MG63 (cell line): ENCODE data around the gene PLCH1. TPM values are rescaled to one million over a fixed set of nuclear protein-coding genes. Genes with fewer than 3 reads are reported as not detected.

ENCODE experiments used
- DNase-seq: peaks from one replicate; pipeline ENCODE4 v3.0.0-alpha.2; 2020
- H3K27me3 ChIP-seq: fragments of 250-450 bp; sonication (Bioruptor Pico); 2 replicates; pipeline ENCODE4 v1.5.1; 2020; ENCODE audit warnings: mild to moderate bottlenecking, moderate library complexity
- H3K36me3 ChIP-seq: fragments of 250-450 bp; sonication (Bioruptor Pico); 2 replicates; pipeline ENCODE4 v1.5.1; 2020; ENCODE audit warnings: mild to moderate bottlenecking, moderate library complexity
- H3K4me3 ChIP-seq: fragments of 250-450 bp; sonication (Bioruptor Pico); 2 replicates; pipeline ENCODE4 v1.5.1; 2020; ENCODE audit warnings: mild to moderate bottlenecking, moderate library complexity
- H3K9me3 ChIP-seq: fragments of 250-450 bp; sonication (Bioruptor Pico); 2 replicates; pipeline ENCODE4 v1.5.1; 2020; ENCODE audit warnings: mild to moderate bottlenecking, moderate library complexity
- total RNA-seq: library from RNA; depleted of rRNA; stranded (reverse); fragments of >200 nt; shearing (Covaris generic); gene quantifications from 2 replicates; pipeline ENCODE4 v1.2.3, GENCODE V29; 2014; ENCODE audit warnings: low replicate concordance

Gene PLCH1
- total RNA-seq, 1 experiment from 2014 or later, result not detected

DNA sequence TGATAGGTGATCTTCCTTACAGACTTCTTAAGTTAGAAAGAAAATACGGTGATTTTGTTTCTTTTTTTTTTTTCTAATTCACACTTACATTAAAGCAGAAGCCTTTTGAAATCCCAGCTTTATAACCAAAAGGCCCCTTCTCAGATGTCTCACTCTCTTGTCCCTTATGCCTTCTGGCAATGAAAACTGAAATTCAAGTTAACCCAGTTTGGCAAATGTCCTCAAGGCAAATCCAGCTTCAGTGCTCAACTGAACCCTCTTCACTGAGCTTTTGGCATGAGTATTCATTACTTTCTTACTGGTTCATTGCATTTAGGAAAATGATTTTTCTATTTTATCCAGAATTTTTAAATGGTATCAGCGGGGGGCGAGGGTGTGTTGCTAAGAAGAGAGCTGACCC lies 17.0 kb downstream of the PLCH1 start:
- DNase-seq, result no peak
- Histone ChIP-seq H3K4me3 (no peak overlapping the region), H3K27me3 (no peaks in the 10 kb centered on the region; the same call in 1 of the 2 replicates), H3K36me3 (no peaks in the 10 kb centered on the region), H3K9me3 (no peaks in the 10 kb centered on the region)

DNA sequence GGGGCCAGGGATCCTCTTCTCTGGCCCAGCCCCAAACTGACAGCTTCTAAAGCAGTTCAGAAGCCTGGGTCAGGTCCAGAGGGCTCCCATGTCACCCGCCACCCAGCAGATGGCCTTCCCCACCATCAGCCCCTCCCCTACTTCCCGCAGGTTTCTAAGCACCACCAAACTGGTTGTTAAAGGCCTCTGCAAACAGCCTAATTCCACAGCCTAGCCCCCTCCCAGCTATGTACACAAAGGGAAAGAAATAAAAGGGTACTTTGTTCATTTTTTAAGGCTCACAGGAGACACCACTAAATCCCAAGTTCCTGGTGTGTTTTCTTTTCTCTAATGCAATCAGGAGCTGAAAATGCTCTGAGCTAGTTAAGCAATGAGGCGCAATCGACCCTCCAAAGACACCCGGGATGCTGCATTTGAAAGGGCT lies 30.6 kb downstream of the PLCH1 start:
- H3K4me3 ChIP-seq, result no peak overlapping the region
- no peaks in the 10 kb centered on the region for H3K9me3 ChIP-seq
- no peaks in the 10 kb centered on the region for H3K27me3 ChIP-seq
- H3K36me3 ChIP-seq, result no peaks in the 10 kb centered on the region
- DNase-seq, result no peak

DNA sequence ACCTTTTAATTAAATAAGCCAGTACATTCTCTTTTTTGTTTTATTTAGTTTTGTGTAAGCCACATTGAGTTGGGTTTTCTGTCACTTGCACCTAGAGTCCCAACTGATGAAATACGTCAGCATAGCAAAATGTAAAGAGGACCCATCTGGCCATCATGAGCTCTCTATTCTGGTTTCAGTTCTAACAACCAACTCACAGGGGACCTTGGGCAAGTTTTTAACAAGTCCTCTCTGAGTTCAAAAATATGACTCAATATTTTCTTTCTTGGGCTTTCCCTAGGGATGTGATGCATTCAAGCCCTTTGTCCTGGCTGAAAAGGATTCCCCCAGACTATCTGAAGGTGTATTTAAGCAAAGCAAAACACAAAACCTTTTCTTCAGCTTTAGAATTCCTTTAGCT lies 32.9 kb downstream of the PLCH1 start:
- DNase-seq, result no peak
- Histone ChIP-seq H3K36me3 (no peaks in the 10 kb centered on the region), H3K4me3 (no peak overlapping the region), H3K27me3 (no peaks in the 10 kb centered on the region), H3K9me3 (no peaks in the 10 kb centered on the region)

DNA sequence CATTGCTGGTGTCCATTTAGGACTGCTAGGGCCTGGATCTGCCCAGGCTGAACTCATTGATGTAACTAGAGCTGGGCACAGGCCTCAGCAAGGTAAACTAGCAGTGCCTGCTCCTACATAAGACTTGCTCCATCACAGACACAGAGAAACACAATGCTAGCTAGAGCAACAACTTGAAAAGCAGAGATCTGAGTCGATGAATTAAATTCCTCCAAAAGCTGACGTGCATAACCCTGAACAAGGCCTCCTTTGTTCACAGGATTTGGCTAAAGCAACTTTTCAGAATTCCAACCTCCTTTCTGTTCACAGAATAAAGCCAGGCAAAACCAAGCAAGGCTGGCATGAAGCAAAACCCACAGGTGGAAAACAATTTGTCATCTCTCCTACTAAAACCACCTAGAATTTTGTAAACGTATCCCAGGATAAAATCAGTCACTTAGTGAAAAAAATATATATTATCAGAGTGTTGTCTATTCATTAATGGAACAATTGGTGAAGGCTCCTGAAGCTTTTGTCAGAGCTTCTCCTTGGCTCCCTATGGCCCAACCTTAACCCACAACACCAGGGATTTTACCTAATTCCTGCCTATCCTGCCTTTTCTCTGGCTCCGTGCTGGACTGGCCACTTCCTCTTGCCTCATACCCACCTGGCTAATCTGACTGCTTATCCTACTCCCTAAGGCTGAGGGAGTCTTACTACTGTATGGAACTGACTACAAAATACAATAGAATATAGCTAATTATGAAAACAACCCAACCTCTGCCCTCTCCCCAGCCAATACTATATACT lies 39.9 kb downstream of the PLCH1 start:
- DNase-seq, result no peak
- Histone ChIP-seq H3K9me3 (no peaks in the 10 kb centered on the region), H3K27me3 (no peaks in the 10 kb centered on the region), H3K4me3 (no peak overlapping the region), H3K36me3 (no peaks in the 10 kb centered on the region)

DNA sequence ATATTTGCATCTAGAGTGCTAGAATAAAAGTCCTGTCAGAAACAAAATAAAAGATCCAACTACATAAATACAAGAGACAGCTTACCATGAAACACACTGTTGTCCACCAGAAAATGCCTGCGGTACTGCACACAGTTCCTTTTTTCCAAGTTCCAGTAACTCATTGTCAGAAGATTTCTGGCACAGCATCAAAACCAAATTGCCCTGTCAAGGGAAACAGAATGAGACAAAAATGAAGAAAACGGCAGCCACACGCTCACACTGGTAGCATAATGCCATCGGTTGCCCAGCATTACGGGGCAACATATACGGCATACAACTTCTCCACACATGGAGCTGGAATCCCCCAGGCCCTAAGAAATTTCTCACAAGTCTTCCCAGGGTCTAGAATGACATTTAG lies 40.8 kb downstream of the PLCH1 start:
- Histone ChIP-seq H3K9me3 (no peaks in the 10 kb centered on the region), H3K27me3 (no peaks in the 10 kb centered on the region), H3K36me3 (no peaks in the 10 kb centered on the region), H3K4me3 (no peak overlapping the region)
- DNase-seq, result no peak

DNA sequence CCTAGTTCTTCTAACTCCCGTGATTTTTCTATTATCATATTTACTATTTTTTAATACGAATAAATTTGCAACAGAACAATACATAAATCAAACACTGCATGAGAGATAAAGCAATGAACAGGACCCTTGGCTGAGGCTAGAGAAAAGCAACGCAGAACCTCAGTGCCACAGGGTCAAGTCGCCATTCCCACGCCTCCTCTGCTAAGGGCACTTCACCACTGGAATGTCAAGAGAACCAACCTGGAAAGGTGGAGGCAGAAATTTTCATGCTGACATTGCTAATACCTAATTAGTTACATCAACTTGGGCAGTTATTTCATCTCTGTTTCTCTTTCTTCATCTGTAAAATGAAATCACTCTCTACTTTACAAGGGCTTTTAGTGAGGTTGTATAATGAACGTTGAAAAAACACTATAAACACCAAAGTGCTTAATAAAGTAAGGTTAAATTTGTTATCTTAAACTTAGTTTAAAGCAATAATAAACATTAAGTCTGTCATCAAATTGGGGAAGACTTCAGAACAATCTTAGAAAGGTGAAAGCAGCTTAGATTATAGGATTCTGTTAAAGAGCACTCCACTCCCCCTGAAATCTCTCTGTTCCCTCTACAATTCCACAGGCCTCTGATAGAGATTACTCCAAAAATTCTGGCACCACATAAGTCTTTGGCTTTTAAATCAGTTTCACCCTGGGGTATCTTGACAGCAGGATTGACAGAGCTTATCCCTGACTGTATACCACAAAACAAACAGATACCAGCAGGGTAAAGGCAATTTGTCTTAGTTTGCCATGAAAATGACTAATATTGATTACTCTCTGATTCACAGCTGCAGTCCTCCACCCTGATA lies 41.9 kb downstream of the PLCH1 start:
- Histone ChIP-seq H3K36me3 (no peaks in the 10 kb centered on the region), H3K9me3 (no peaks in the 10 kb centered on the region), H3K27me3 (no peaks in the 10 kb centered on the region), H3K4me3 (no peak overlapping the region)
- no peak for DNase-seq

DNA sequence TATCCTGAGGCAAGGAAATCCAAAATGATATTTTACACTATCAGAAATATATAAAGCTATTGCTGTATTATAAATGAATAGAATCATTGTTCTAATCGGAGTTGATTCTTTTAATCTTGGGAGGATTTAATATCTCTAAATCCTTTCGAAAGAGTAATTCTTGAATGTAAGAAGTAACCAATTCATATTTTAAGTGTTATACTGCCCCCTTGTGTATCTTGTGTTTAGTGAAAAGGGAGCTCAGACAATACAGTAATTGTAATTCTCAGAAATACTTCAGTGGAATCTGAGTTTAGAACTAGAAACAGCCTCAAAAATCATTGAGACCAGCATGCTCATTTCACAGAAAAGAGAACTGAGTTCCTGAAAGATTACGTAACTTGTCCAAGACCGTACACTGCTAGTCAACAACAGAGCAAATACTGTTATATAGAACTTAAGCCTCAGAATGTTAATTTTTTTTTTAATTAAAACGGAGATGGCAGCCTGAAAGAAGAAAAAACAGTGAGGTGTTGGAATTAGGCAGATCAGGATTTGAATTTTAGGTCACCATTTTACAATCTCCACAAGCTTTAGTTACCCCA lies 42.9 kb downstream of the PLCH1 start:
- Histone ChIP-seq H3K9me3 (no peaks in the 10 kb centered on the region), H3K36me3 (no peaks in the 10 kb centered on the region), H3K4me3 (no peak overlapping the region), H3K27me3 (no peaks in the 10 kb centered on the region)
- DNase-seq, result no peak

DNA sequence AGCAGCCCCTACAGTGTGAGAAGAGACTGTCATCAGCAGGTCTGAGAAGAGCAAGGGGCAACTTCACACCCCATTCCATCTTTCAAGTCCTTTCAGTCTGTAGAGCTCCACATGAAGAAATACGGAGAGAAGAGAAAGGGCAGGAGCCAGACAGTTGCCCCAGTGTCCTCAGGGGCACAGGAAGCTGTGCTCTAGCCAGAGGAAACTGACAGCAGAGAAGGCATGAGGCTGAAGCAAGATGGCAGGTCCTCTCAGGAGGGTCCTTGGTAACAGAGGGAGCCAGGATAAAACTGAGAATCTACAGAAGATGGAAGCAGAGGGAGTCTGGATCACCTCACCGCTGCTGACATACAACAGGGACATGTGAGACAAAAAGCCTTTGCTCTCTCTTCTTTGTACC lies 47.3 kb downstream of the PLCH1 start:
- no peaks in the 10 kb centered on the region for H3K27me3 ChIP-seq
- no peaks in the 10 kb centered on the region for H3K36me3 ChIP-seq
- H3K4me3 ChIP-seq, result no peak overlapping the region
- H3K9me3 ChIP-seq, result no peaks in the 10 kb centered on the region
- no peak for DNase-seq

DNA sequence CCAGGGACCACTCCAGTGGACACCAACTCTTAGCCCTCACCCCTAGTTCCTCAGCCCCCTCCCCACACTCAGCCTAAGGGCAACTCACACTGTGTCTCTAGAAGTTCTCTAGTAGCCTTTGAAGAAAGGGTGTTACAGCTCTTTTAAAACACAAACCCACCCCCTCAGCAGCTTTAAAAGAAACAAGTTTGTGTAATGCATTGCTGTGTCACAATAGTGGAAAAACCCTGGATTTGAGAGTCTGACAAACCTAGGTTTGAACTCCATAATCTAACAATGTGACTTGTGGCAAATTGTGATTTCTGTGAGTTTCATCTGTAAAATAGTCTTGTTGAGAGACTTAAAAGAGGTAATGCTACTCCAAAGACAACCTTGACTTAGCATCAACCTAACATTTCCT lies 54.0 kb downstream of the PLCH1 start:
- H3K9me3 ChIP-seq, result no peaks in the 10 kb centered on the region
- H3K36me3 ChIP-seq, result no peaks in the 10 kb centered on the region
- no peaks in the 10 kb centered on the region for H3K27me3 ChIP-seq
- no peak for DNase-seq
- H3K4me3 ChIP-seq, result no peak overlapping the region

DNA sequence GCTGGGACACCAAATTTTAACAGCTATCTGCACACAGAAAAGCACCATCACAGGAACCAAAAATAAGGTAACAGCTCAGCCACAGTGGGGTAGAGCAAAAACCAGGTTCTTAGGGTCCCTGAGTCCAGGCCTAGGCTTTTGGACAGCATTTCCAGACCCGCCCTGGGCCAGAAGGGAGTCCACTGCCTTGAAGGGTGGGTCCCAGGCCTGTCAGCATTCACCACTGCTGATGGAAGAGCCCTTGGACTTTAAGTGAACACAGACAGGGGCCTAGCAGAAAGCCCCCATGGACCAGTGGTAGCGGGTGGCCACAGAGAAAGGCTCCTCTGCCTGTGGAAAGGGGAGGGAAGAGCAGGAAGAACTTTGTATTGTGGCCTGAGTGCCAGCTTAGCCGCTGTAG lies 56.4 kb downstream of the PLCH1 start:
- H3K27me3 ChIP-seq, result no peaks in the 10 kb centered on the region
- DNase-seq, result no peak
- no peaks in the 10 kb centered on the region for H3K9me3 ChIP-seq
- no peak overlapping the region for H3K4me3 ChIP-seq
- H3K36me3 ChIP-seq, result no peaks in the 10 kb centered on the region

DNA sequence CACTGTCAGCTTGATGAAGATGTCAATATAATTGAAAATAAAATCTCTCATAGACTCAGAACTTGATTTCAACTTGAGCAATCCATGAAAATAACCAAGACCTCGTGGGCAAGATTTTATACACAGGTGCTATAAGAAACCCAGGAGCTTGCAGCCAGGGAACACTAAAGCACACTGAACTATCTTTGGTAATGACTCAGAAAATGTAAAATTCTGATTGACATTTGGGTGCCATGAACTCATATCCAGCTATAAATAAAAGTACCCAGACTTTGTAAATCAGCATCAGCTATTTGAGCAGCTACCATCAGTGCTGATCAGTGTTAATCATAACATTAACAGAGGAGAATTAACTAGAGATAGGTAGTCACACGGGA lies 61.5 kb downstream of the PLCH1 start:
- no peak overlapping the region for H3K4me3 ChIP-seq
- no peaks in the 10 kb centered on the region for H3K36me3 ChIP-seq
- H3K9me3 ChIP-seq, result no peaks in the 10 kb centered on the region
- DNase-seq, result no peak
- H3K27me3 ChIP-seq, result no peaks in the 10 kb centered on the region

DNA sequence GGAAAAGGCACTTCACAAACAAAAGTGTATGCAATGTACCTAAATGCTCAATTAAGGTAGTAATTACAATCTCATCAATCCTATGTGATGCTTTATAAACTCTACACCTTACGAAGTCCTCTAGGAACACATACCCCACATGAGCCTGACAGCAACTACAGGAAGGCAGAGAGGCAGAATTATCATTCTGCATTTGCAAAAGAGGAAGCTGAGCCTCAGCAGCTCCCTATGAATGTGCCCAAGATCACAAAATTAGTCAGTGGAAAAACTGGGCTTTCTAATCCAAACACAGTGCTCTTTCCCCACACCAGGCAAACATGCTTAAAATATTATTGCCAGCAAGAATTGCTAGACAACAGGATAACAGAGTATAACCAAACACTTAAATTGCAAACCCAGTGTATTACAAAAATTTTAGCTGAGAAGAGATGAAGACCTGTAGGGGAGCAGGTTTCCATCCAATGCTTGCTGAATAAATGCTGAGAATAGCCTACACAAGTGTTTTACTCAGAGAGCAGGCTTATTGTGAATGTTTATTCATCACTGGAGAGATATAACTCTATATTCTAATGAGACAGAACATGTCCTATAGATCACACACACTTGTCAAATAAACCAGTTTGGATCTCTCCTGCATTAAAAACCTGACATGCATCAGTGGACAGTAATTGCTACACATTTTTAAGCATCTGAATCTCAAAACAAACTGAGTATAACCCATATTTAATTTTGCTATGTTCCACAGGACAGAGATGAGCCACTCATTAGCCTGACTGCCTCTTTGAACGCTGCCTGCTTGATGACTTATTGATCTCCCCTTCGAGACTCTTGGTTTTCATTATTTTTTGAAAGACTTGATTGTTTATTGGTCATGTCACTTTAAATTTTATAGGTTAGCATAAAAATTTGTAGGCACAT lies 62.2 kb downstream of the PLCH1 start:
- no peaks in the 10 kb centered on the region for H3K27me3 ChIP-seq
- no peaks in the 10 kb centered on the region for H3K9me3 ChIP-seq
- DNase-seq, result no peak
- H3K4me3 ChIP-seq, result no peak overlapping the region
- no peaks in the 10 kb centered on the region for H3K36me3 ChIP-seq

DNA sequence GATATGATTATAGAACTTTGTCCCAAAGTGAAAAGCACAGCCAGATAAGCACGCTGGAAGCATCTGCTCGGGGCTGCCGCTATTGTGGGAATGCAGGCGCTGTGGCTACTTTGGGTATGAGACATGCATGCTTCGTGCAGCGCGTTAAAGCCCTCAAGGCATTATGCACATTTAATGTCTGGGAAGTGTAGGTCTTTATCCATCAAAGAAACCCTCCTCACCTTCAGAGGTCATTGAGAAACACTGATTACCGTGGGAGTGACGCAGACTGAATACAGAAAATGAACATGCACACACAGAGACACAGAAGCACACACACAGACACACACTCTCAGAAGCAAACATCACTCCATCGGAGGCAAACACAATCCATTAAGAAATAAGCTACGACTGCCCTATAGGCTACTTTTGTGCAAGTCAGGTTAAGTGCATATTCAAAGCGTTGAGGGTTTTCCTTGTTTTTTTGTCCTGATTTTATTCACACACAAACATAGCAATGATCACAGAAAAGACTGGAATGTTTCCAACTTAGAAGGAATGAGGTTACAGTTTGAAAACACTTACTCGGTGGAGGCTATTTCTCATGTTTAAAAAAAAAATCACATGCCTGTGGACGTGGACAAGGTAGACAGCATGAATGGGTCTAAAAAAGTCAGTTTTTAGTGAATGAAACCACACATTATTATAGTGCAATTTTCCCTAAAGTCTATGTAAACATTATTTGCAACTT lies 68.5 kb downstream of the PLCH1 start:
- no peaks in the 10 kb centered on the region for H3K9me3 ChIP-seq
- no peaks in the 10 kb centered on the region for H3K27me3 ChIP-seq
- DNase-seq, result peak; percentile 50
- H3K4me3 ChIP-seq, result peak overlapping the region; percentile 15
- H3K36me3 ChIP-seq, result no peaks in the 10 kb centered on the region

DNA sequence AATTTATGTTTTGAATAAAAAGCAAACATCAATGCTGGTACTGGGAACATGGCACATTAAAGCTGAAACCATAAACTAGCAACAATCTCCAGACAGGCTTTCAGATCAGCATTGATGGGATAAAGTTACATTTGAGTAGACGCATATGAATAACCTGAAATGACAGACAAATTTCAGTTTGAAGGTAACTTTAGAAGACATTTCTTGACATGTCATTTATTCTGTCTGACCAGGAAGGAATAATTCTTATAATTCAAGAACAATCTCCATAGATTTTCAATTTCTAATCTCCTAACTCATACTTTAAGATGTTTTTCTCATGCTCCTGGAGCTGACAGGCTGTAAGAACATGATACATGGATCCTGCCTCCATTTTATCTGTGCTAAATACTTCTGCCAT lies 69.8 kb downstream of the PLCH1 start:
- no peak overlapping the region for H3K4me3 ChIP-seq
- H3K27me3 ChIP-seq, result no peaks in the 10 kb centered on the region
- no peak for DNase-seq
- H3K9me3 ChIP-seq, result no peaks in the 10 kb centered on the region
- H3K36me3 ChIP-seq, result no peaks in the 10 kb centered on the region

DNA sequence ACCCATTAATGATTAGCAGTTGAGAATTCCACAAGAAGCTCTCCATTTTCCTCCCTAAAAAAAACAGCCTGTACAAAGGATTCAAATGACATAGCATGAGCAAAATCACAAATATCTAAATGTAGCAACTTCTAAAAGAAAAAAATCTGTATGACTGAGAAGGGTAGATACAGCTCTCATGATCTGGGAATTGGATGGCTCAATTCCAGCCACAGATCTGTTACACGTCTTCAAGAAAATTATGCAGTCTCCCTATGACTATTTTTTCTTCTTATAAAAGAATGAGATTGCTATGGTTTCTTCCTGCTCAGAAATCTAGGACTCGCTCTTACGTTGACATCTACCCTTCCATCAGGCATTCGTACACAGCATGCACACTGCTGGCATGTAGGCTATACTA lies 71.5 kb downstream of the PLCH1 start:
- H3K4me3 ChIP-seq, result no peak overlapping the region
- DNase-seq, result no peak
- no peaks in the 10 kb centered on the region for H3K36me3 ChIP-seq
- no peaks in the 10 kb centered on the region for H3K27me3 ChIP-seq
- no peaks in the 10 kb centered on the region for H3K9me3 ChIP-seq

DNA sequence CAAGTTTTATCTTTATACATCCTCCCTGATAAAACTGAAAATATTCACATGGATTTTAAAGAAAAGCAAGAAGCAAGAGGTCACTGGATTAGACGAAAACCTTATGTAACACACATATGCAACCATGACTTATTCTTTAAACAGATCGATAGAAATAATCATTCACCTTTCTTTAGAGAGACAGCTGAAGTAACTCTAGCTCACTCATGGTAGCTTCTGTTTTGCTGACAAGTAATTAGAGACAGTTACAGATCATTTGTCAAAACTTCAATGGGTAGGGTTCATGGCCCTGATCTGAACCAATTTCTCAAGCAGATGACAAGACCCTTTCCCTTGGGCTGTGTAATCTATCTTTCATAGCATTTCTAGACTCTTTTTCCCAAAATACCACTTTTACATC lies 74.5 kb downstream of the PLCH1 start:
- no peaks in the 10 kb centered on the region for H3K27me3 ChIP-seq
- H3K4me3 ChIP-seq, result no peak overlapping the region
- H3K36me3 ChIP-seq, result no peaks in the 10 kb centered on the region
- H3K9me3 ChIP-seq, result no peaks in the 10 kb centered on the region
- DNase-seq, result no peak
